ENCODE measurements around the gene GZMM.

Gene GZMM

GRCh38 chr19:543910-544608, at the start of gene GZMM:
TSS of gene GZMM (plus strand) at chr19:544053. CDS start at chr19:544072, 19 bp downstream.
- peak; percentile 78 for DNase-seq

GRCh38 chr19:494171-495080, 49.4 kb upstream of the GZMM start:
- no peak for DNase-seq

- no peak for DNase-seq
These were observed 48.8 kb upstream of the GZMM start for GRCh38 chr19:495081-495401.

GRCh38 chr19:495402-496111, 48.3 kb upstream of the GZMM start:
- peak; percentile 51 for DNase-seq

GRCh38 chr19:496112-496665, 47.7 kb upstream of the GZMM start, which contains the start of gene MADCAM1:
TSS of gene MADCAM1 (plus strand) at chr19:496486. CDS start at chr19:496500, 14 bp downstream.
- no peak for DNase-seq

GRCh38 chr19:496986-497385, 46.9 kb upstream of the GZMM start:
- no peak for DNase-seq

- no peak for DNase-seq
These were observed 46.4 kb upstream of the GZMM start for GRCh38 chr19:497491-497868.

GRCh38 chr19:497869-498510, 45.9 kb upstream of the GZMM start:
- DNase-seq = no peak

- DNase-seq = no peak
These were observed 45.4 kb upstream of the GZMM start for GRCh38 chr19:498511-498891.

- no peak for DNase-seq
These were observed 44.8 kb upstream of the GZMM start for GRCh38 chr19:498977-499623.

GRCh38 chr19:501646-502045, 42.2 kb upstream of the GZMM start:
- DNase-seq = no peak

- DNase-seq = no peak
These were observed 39.2 kb upstream of the GZMM start for GRCh38 chr19:504616-505015.

- DNase-seq = peak; percentile 93
These were observed 37.2 kb upstream of the GZMM start for GRCh38 chr19:506404-507285.

GRCh38 chr19:507286-508203, 36.3 kb upstream of the GZMM start, which contains the start of gene TPGS1:
TSS of gene TPGS1 (plus strand) at chr19:507497. CDS start at chr19:507507, 10 bp downstream.
- peak; percentile 88 for DNase-seq

- no peak for DNase-seq
These were observed 35.4 kb upstream of the GZMM start for GRCh38 chr19:508204-509150.

GRCh38 chr19:510606-511100, 33.2 kb upstream of the GZMM start:
- peak; percentile 95 for DNase-seq

GRCh38 chr19:511101-511851, 32.6 kb upstream of the GZMM start:
- DNase-seq = peak; percentile 77

All from activated naive CD4-positive, alpha-beta T cell treated with Interleukin-2 at 50 U/mL for 16 hours (primary cell).